NCI-H1436 treated with DMSO at 0.1 percent for 48 hours (cell line): Measurements from ENCODE around the gene MXRA7.
"Not testable (repeated sequence)": the region's sequence is repeated elsewhere in the genome, so short reads cannot be mapped to it uniquely, and the experiment has no call there.

Experiments
- DNase-seq: peaks from one replicate; lab custom pipeline; 2025; lab: John Stamatoyannopoulos, UW

MXRA7 gene

DNA sequence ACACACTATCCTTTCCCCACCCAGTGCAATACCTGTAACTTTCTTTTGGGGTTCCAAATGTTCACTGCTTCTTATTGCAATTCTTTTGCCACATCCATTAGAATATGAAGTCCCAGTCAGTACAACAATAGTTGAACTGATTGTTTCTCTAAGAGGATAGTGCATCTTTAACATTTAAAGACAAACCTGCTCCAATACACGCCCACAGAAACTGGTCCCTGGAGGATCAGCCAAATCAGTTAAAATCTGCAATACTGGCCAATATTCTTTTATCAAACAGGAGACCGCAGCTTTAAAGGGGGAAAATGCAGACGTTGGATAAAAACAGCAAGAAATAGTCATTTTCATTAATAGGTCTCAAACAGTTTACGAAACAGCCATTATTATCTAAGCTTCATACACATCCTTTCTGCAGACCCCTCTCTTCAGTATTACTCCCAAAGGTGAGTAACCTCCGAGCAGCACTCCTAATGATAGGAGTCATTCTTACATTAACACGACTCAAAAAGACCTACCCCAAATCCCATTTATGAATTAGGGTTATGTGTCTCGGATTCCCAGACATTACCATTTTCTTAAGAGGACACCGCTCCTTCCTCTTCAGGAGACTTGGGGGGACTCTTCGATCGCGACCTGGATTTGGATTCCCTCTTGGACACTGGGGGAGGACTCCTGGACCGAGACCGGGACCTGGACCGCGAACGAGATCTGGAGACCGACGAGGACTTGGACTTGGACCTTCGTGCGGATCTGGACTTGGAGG, 25.0 kb upstream of the MXRA7 start:
- no peak for DNase-seq

DNA sequence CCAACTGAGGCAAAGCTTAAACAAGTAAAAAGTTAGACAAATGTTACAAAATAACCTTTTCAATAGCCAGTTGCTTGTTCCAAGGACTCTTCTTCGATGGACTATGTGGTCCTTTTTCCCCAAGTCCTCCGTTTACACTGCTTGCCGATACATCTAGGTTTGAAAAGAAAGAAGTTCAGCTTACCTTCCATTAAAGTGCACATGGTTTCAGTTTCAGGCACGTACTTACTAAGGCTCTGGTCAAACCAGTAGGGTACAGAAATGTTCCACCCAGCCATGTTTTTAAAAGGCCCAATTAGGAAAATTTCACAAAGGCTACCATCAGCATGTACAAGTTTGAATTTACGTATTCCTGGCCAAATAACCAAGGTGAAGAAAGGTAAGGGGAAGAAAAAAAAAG, 24.2 kb upstream of the MXRA7 start:
- no peak for DNase-seq

DNA sequence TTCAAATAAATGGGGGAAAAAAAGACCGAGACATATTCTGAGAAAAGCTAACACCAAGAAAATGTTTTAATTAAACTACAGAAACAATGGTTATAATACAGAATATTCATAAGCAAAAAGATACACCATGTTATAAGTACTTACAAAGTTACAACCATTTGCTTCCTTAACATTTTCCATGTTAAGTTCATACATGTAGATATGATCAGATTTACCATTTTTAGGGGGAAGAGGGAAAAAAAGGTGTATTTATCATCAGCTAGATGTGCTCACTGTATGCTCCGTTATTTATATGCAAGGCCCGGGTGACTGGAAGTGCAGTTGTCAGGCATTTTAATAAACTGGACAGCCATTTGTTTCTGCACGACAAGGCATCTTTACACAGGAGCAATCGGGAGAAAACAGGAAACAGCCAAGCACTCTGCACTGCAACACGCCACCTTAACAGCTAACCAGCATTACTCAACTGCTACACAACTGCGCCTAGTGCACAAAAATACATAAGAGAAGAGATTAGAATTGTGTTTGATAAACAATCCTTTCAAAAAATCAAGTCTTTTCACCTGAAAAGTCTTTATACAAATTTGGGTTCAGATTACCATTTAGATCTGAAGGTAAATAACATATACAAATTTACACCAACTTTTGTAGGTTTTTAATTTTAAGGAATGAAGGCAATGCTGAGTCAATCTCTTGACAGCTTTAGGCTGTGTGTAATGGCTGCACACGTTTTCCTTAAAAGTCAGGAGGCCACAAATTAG, 23.5 kb upstream of the MXRA7 start:
- no peak for DNase-seq

DNA sequence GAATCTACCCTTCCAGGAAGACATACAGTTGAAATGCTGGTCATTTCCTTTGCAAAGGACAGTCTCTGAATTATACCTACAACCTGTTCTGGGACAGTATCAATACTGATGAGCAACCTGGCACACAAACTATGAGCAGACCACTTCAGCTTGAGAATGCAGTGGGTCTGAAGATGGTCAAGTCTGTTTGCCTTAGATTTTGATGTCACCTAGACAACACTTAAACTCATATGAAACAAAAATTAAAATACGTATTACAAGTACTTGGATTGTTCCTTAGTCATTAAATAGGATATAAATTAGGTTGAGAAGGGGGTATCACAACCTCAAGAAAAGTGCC, 22.8 kb upstream of the MXRA7 start:
- DNase-seq, result no peak

DNA sequence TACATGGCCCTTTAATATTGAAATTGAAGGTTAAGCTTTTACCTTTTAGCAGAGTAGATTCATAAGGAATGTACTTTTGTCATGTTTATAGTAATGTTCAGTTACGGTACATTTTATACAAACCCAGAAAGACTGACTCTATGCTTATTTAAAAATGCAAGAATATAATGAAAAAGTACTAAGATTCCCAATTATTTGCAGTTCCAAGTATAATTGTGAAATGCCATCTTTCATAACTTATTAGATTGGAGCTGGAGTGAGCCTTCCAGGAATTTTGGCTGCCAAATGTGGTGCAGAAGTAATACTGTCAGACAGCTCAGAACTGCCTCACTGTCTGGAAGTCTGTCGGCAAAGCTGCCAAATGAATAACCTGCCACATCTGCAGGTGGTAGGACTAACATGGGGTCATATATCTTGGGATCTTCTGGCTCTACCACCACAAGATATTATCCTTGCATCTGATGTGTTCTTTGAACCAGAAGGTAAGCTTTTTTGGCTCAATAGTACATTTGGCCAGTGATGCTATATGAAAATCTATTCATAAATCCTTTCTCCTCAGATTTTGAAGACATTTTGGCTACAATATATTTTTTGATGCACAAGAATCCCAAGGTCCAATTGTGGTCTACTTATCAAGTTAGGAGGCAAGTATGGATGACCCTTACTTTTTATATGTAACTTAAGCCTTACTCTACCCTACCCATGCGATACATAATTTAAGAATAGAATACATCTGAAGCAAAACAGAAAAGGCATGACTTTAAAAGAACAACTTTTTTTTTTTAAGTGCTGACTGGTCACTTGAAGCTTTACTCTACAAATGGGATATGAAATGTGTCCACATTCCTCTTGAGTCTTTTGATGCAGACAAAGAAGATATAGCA, 22.2 kb upstream of the MXRA7 start:
- no peak for DNase-seq

DNA sequence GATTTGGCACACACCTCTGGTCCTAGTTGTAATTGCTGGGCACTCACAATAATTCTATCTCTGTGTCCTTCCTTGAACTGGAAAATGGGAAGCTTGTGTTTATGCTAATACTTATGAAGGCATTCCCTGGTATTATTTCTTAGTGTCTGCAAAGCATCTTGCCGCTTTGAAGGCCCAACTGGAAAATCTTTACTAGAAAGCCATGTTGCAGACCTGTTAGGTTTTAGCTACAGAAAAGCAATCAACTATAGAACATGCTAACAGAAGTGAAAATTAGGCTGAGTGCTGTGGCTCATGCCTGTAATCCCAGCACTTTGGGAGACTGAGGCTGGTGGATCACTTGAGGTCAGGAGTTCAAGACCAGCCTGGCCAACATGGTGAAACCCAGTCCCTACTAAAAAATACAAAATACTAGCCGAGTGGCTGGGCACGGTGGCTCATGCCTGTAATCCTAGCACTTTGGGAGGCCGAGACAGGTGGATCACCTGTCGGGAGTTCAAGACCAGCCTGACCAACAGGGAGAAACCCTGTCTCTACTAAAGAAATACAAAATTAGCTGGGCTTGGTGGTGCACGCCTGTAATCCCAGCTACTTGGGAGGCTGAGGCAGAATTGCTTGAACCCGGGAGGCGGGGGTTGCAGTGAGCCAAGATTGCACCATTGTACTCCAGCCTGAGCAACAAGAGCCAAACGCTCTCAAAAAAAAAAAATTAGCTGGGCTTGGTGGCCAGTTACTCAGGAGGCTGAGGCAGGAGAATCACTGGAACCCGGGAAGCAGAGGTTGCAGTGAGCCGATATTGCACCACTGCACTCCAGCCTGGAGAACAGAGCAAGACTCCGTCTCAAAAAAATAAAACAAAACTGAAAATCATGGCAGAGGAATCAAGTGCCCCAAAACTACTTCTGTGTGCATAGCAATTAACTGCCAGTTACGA, 21.3 kb upstream of the MXRA7 start:
- DNase-seq, result not testable (repeated sequence)

DNA sequence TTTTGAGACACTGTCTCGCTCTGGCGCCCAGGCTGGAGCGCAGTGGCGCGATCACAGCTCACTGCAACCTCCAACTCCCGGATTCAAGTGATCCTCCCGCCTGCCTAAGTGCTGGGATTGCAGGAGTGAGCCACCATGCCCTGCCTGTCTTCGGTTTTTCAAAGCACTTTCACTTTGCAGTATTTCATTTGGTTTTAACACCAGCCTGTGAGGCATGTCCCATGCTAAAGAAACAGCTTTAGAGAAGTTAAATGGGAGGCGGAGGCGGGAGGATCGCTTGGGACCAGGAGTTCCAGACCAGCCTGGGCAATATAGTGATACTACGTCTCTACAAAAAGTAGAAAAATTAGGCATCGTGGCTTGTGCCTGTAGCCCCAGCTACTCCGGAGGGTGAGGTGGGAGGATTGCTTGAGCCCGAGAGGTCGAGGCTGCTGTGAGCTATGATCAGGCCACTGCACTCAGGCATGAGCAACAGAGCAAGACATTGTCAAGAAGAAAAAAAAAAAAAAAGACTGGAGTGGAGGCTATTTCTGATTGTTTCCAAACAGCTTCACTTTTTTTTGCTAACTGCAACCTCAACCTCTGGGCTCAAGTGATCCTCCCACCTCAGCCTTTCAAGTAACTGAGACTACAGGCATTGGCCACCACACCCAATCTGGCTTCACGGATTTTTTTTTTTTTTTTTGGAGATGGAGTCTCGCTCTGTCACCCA, 17.1 kb upstream of the MXRA7 start:
- no peak for DNase-seq

DNA sequence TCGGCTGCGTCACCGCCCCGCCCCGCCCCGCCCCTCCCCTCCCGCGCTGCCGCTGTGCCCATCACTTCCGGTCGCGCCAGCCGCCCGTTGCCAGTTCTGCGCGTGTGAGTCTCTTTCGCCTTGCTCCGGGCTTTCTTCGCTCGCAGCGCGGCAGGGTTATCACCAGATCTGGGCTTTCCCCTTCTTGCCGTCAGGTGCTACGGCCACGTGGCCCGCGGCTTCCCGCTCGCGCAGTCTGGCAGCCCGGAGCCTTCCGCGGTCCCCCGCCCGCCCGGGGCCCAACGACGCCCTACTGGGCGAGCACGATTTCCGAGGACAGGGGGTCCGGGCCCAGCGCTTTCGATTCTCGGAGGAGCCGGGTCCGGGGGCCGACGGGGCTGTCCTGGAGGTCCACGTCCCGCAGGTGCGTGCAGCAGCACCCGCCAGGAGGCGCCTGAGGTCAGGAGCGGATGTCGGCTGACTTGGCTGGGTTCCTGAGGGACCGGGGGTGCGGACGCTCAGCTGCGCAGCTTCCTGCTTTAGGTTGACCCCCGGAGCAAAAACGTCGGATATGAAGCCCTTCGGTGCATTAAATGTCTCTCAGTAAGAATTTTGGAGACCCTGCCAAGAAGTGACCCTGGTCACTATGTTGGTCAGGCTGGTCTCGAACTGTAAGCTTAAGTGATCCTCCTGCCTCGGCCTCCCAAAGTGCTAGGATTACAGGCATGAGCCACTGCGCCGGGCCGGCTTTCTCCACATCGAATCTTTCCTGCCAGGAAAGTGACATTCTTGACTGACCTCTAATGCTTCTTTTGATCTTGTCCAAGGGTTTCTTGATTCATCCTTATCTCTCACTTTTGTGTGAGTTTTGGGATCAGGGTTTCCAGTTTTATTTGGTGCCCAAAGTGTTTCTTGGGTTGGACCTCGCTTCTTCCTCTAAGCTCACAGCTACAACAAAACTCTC, 16.3 kb upstream of the MXRA7 start, which contains the start of gene METTL23:
Gene METTL23 (plus strand): TSS at position 64 of the 943 bp plus-strand sequence. CDS start 2,872 bp downstream, outside the sequence.
- peak; percentile 22 for DNase-seq

DNA sequence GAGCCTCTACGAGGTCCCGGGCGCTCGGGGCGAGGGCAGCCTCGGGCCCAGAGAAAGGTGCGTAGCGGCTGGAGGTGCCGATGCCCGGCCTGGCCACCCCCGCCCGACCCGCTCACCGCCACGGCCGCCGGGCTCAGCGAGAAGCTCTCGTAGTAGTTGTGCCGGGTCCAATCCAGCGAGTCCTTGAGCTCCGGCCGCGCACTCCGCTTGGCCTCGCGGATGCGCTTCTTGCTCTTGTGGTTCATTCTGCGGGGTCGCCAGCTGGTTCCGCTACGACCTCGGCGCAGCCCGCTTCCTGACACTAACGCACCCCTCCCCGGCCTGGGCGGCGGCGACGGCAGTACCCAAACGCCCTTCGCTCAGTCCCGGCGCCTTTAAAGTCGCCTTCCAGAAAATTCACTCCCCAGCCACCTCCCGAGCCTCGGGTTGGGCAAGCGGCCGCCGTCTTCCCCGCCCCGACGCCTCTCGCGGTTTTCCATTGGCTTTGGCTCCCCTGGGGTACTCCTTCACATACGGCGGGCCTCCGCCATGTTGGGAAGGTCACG, 15.5 kb upstream of the MXRA7 start, which contains the start of gene JMJD6:
Gene JMJD6 (minus strand): TSS at position 376 of the 545 bp plus-strand sequence. CDS start 131 bp downstream, at position 245.
- peak; percentile 95 for DNase-seq

DNA sequence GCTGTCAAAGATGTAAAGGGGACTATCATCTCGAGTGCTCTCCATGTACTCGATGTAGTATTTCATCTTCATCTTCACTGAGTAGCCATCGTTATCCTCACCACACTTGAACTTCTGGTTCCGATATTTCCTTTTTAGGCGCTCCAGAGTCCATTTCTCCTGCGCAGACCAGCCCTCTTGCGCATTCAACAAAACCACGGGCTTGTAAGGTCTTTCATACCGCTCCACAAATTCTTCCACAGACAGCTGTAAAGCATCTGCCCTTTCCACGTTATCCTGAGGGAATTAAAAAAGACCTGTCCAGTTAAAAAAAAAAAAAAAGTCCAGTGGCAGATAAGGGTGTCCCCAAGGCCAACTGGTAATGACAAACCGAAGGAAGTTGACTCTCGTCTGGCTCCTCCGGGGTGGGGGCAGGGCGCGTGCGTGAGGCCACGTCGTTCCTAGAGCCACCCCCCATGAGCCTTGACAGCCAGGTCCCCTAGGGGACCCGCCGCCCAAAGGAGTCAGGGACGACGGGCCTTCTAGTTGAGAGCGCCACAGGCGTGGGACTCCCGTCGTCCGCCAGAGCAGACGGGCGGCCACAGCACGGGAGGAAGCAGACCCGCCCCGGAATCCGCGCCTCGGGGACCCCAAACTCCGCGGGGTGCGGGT, 14.9 kb upstream of the MXRA7 start:
- DNase-seq, result no peak

DNA sequence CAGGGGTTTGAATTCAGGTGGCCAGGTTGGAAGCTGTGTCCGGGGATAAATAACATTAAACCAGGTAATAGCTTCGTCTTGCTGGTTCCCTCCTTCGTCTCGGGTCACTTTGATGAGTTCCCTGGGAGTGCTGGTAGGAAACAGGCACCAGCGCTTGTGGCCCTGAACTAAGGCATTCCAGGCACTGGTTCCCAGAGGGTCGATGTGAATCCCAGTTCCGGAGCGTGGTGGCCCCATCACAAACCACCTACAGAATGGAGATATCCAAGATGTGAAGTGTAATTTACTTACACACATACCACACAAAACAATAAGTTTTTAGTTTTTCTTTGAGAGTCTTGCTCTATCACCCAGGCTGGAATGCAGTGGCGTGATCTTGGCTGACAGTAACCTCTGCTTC, 13.0 kb upstream of the MXRA7 start:
- DNase-seq, result no peak

DNA sequence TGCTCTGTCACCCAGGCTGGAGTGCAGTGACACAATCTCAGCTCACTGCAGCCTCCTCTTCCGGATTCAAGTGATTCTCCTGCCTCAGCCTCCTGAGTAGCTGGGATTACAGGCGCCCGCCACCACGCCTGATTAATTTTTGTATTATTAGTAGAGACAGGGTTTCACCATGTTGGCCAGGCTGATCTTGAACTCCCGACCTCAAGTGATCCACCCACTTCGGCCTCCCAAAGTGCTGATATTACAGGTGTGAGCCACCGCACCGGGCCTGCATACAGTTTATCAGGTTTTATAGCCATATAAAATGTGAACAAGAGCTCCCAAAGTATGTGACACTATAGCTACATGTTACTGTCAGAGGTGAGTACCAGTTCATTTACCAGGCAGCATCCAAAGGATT, 12.2 kb upstream of the MXRA7 start:
- DNase-seq, result not testable (repeated sequence)

DNA sequence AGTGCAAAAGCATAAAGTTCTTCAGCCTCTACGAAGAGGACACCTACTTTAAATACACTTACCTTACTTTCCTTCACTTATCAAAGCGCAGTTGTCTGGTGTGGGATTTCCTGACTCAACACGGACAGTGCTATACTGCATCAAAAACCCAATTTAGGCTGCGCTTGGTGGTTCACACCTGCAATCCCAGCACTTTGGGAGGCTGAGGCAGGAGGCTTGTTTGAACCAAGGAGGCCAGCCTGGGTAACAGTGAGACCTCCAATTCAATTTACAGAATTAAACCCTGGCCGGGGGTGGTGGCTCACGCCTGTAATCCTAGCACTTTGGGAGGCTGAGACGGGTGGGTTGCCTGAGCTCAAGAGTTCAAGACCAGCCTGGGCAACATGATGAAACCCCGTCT, 11.5 kb upstream of the MXRA7 start:
- DNase-seq, result no peak

DNA sequence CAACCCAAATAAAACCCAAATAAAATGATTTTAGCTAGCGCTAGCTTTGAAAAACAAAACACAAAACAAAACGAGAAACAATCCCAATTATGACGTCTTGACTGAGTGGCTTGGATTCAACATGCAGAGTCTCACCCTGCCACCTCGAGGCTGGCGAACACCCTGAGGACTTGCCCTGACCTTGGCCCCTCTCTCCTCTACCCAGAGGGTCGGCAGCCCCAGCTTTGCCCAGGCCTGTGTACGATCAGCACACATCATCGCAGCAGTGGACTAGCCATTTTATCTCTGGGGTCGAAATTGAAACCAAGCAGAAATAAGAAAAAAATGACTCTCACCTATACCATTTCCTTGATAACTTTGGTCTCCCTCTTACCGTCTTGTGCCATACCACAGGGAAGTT, 10.7 kb upstream of the MXRA7 start:
- no peak for DNase-seq

DNA sequence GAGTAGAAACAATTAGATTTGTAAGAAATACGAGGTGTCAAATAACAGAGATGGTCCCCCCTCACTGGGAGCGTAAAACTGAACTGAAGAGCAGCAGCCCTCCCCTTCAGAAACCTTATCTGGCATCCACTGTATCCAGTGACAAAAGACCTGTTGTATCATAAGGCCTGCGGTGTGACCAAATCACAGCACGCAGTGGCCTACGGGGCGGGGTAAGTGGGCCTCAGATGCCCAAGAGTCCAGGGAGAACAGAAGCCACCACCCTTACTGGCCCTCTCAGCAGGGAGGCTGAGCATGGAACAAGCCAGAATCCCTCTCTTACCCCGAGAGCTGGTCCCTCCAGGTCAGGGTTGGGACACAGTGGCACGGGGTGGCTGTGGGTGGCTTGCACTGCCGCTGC, 10.2 kb upstream of the MXRA7 start:
- no peak for DNase-seq

DNA sequence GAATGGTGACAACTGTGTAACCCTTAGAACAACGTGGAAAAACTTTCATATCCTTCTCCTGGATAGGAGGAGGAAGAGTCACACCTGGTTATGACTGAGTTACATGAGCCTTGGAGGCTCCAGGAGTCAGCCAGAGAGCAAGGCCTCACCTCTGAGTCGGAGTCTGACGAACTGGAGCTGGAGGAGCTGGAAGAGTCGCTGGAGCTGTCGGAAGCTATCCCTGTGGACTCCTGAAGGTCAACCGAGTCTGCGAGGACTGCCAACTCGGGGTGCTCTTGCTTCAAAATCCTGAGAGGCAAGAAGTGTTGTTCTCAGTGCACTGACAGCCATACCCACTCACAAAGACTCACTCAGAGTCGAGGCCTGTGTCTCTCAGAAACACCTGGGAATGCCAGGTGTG, 9.4 kb upstream of the MXRA7 start:
- DNase-seq, result no peak

DNA sequence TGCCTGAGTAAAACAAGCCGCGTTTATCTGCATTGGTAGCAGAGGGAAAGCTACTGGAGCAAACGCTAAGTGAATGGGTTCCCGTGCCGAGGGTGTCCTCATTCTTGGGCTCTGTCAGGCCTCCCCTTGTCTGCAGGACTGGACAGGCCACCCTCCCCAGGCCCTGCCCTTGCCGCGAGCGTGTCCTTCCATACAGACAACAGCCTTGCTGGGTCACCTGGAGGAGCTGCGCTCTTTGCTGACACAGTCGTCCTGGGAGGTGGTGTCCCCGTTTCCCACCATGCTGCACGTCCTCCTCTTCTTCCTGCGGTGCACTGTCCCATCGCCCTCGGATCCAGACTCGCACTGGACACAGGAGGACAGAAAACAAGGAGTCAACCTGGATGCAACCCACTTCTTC, 7.8 kb upstream of the MXRA7 start:
- DNase-seq, result no peak

DNA sequence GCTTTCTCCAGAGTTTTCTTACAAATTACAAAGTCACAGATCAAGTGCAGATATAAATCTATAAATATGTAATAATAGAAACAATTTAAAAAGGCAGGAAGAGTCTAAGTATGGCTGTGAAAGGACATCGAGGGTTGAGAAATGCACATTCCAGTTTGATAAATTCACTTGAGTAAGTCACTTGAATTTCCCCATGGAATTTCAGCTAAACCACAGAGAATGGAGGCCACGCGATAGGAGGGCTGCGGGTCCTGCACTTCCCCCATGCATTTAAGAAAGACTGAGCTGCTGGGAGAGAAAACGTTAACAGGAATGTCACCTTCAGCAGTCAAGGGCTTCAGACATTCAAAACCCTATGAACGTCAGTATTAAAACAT, 6.1 kb upstream of the MXRA7 start:
- DNase-seq, result no peak
